Lower leg skin (tissue), 4 donors: Measurements from ENCODE around the gene TNNC1. TPM values are rescaled to one million over a fixed set of nuclear protein-coding genes. Genes with fewer than 3 reads are reported as not detected.

Source experiments
- DNase-seq, 2 donors: peaks; one replicate each; pipeline ENCODE4 v3.0.0-alpha.2; 2019; ENCODE audit warnings: low spot score in 2 of 2
- H3K4me3 ChIP-seq: fragments of 200-600 bp; sonication (generic); 2 replicates; pipeline ENCODE4 v1.5.1; 2017; ENCODE audit warnings: mild to moderate bottlenecking, low read depth; ENCODE audit not compliant: poor library complexity, severe bottlenecking
- CTCF ChIP-seq, 3 donors: fragments of 450-650 bp; IDR thresholded peaks; one replicate each; pipeline ENCODE4 v1.5.1; 2016; ENCODE audit warnings: antibody characterized with exemption in 3 of 3, mild to moderate bottlenecking in 3 of 3, moderate library complexity in 2 of 3
- POLR2A ChIP-seq, 2 donors: fragments of 450-650 bp; IDR thresholded peaks; one replicate each; pipeline ENCODE4 v1.6.1; 2016 to 2017; ENCODE audit warnings: antibody characterized with exemption in 2 of 2, mild to moderate bottlenecking in 1 of 2, moderate library complexity in 1 of 2
- WGBS, 2 donors: methylation state at CpG; one replicate each; pipeline ENCODE4 v1.1.5; 2018; 5-methylcytosine and 5-hydroxymethylcytosine counted together
- intact Hi-C: fragments of 100-400 bp; cut with DNase I; formaldehyde crosslinking; loops from one replicate; pipeline ENCODE4 v1.15.0; 2023; ENCODE audit warnings: low total_unique reads
- total RNA-seq, 4 donors: library from RNA; depleted of rRNA; stranded (reverse); fragments of >200 nt; gene quantifications; one replicate each; pipeline ENCODE4 v1.1.0, GENCODE V29; 2016

Gene TNNC1
- total RNA-seq, 4 donors from 2014 or later: 6.3 to 73.7 (median 21.3) TPM

GRCh38 chr3:52432225-52432624, 21.6 kb downstream of the TNNC1 start:
- intact Hi-C loops: no loop called here
- peak in 1 of 2 donors; percentile 81 for DNase-seq
- no peak overlapping the region for H3K4me3 ChIP-seq
- TF ChIP-seq POLR2A (IDR thresholded peaks at IDR 0.05) (no peak), CTCF (IDR thresholded peaks at IDR 0.05) (no peak)
- 79 to 80% methylated on average over 6 of the region's 6 CpGs for WGBS, 2 donors

GRCh38 chr3:52431459-52432223, 22.2 kb downstream of the TNNC1 start:
- WGBS, 2 donors: 71 to 75% methylated on average over 10 of the region's 10 CpGs
- DNase-seq: peak in 1 of 2 donors; percentile 69
- H3K4me3 ChIP-seq: no peak overlapping the region
- TF ChIP-seq POLR2A (IDR thresholded peaks at IDR 0.05) (no peak), CTCF (IDR thresholded peaks at IDR 0.05) (no peak)
- intact Hi-C loops: no loop called here

GRCh38 chr3:52430416-52430810, 23.4 kb downstream of the TNNC1 start:
- DNase-seq: peak in 1 of 2 donors; percentile 76
- no peak for TF ChIP-seq CTCF (IDR thresholded peaks at IDR 0.05)
- no peak for TF ChIP-seq POLR2A (IDR thresholded peaks at IDR 0.05)
- H3K4me3 ChIP-seq: no peak overlapping the region
- 84 to 89% methylated on average over 9 of the region's 9 CpGs for WGBS, 2 donors
- intact Hi-C loops: no loop called here

- no peak for TF ChIP-seq POLR2A (IDR thresholded peaks at IDR 0.05)
- TF ChIP-seq CTCF (IDR thresholded peaks at IDR 0.05): no peak
- no peak overlapping the region for H3K4me3 ChIP-seq
- WGBS, 2 donors: 80 to 89% methylated on average over 7 of the region's 7 CpGs
- DNase-seq: peak in 1 of 2 donors; percentile 74
- intact Hi-C loops: no loop called here
These were observed 23.9 kb downstream of the TNNC1 start for GRCh38 chr3:52429779-52430415.

- no peak overlapping the region for H3K4me3 ChIP-seq
- no peak for TF ChIP-seq CTCF (IDR thresholded peaks at IDR 0.05)
- no peak for TF ChIP-seq POLR2A (IDR thresholded peaks at IDR 0.05)
- 45 to 59% methylated on average over 3 of the region's 3 CpGs for WGBS, 2 donors
- intact Hi-C loops: no loop called here
- DNase-seq: peak in 1 of 2 donors; percentile 53
These were observed 24.8 kb downstream of the TNNC1 start for GRCh38 chr3:52429031-52429430.
